HL-60 (cell line): ENCODE results near the gene CSRNP3.

ENCODE experiments used
- DNase-seq, 2 experiments: peaks; one replicate each; pipeline ENCODE4 v3.0.0-alpha.2; 2010 to 2020; ENCODE audit warnings: low read depth in 1 of 2, low spot score in 1 of 2
- H3K27ac ChIP-seq: fragments of 250-450 bp; sonication (Bioruptor Pico); replicated peaks from 2 replicates; pipeline ENCODE4 v1.5.1; 2020; ENCODE audit warnings: mild to moderate bottlenecking, moderate library complexity
- H3K27me3 ChIP-seq: fragments of 250-450 bp; sonication (Bioruptor Pico); 2 replicates; pipeline ENCODE4 v1.5.1; 2021; ENCODE audit warnings: mild to moderate bottlenecking, moderate library complexity; ENCODE audit not compliant: insufficient read depth, poor library complexity, severe bottlenecking
- H3K4me3 ChIP-seq: replicated peaks from 2 replicates; pipeline ENCODE4 v1.5.1; 2011; ENCODE audit warnings: mild to moderate bottlenecking, control low read depth, low read length; ENCODE audit not compliant: insufficient read depth
- GABPA ChIP-seq: IDR thresholded peaks from 2 replicates; pipeline ENCODE4 v1.6.1; 2012; ENCODE audit warnings: low read depth
- POLR2AphosphoS5 ChIP-seq: IDR thresholded peaks from 2 replicates; pipeline ENCODE4 v1.6.1; 2012; ENCODE audit warnings: low read depth
- SPI1 ChIP-seq: IDR thresholded peaks from 2 replicates; pipeline ENCODE4 v1.6.1; 2012; ENCODE audit warnings: low read depth, mild to moderate bottlenecking, borderline replicate concordance
- TF ChIP-seq, protein P1 (sequence below): IDR thresholded peaks from one replicate; pipeline ENCODE4 v1.5.1; 2011; ENCODE audit warnings: low read length, control low read depth, inconsistent platforms; ENCODE audit not compliant: insufficient read depth
- TF ChIP-seq, protein P2 (sequence below): IDR thresholded peaks from 2 replicates; pipeline ENCODE4 v1.6.1; 2012; ENCODE audit warnings: low read depth; ENCODE audit not compliant: insufficient replicate concordance

Gene CSRNP3

DNA sequence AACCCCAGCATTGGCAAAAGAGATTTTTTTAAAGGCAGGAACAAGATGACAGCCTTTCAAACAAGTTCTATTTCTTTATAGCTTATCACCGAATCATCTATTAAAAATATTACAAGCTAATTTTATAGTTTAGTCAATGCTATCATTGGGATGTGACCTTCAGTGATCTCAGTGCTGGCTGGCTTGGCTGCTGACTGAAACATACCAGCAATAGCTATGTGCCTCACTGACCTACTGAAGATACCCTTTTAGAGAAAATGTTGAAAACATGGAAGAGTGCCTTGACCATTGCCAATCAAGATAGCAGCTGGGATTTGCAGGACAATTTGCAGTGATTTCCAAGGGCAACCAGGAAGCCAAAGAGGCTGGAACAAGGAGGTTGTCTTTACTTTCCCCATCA is 44.0 kb downstream of the CSRNP3 start:
- DNase-seq = no peak
- no peak overlapping the region for H3K4me3 ChIP-seq
- TF ChIP-seq, protein P1, sequence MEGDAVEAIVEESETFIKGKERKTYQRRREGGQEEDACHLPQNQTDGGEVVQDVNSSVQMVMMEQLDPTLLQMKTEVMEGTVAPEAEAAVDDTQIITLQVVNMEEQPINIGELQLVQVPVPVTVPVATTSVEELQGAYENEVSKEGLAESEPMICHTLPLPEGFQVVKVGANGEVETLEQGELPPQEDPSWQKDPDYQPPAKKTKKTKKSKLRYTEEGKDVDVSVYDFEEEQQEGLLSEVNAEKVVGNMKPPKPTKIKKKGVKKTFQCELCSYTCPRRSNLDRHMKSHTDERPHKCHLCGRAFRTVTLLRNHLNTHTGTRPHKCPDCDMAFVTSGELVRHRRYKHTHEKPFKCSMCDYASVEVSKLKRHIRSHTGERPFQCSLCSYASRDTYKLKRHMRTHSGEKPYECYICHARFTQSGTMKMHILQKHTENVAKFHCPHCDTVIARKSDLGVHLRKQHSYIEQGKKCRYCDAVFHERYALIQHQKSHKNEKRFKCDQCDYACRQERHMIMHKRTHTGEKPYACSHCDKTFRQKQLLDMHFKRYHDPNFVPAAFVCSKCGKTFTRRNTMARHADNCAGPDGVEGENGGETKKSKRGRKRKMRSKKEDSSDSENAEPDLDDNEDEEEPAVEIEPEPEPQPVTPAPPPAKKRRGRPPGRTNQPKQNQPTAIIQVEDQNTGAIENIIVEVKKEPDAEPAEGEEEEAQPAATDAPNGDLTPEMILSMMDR = no peak
- TF ChIP-seq GABPA = no peak
- TF ChIP-seq, protein P2, sequence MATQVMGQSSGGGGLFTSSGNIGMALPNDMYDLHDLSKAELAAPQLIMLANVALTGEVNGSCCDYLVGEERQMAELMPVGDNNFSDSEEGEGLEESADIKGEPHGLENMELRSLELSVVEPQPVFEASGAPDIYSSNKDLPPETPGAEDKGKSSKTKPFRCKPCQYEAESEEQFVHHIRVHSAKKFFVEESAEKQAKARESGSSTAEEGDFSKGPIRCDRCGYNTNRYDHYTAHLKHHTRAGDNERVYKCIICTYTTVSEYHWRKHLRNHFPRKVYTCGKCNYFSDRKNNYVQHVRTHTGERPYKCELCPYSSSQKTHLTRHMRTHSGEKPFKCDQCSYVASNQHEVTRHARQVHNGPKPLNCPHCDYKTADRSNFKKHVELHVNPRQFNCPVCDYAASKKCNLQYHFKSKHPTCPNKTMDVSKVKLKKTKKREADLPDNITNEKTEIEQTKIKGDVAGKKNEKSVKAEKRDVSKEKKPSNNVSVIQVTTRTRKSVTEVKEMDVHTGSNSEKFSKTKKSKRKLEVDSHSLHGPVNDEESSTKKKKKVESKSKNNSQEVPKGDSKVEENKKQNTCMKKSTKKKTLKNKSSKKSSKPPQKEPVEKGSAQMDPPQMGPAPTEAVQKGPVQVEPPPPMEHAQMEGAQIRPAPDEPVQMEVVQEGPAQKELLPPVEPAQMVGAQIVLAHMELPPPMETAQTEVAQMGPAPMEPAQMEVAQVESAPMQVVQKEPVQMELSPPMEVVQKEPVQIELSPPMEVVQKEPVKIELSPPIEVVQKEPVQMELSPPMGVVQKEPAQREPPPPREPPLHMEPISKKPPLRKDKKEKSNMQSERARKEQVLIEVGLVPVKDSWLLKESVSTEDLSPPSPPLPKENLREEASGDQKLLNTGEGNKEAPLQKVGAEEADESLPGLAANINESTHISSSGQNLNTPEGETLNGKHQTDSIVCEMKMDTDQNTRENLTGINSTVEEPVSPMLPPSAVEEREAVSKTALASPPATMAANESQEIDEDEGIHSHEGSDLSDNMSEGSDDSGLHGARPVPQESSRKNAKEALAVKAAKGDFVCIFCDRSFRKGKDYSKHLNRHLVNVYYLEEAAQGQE = no peak
- TF ChIP-seq SPI1 = no peak
- no peak for TF ChIP-seq POLR2AphosphoS5
- no peaks in the 10 kb centered on the region for H3K27me3 ChIP-seq
- H3K27ac ChIP-seq = no peak overlapping the region

DNA sequence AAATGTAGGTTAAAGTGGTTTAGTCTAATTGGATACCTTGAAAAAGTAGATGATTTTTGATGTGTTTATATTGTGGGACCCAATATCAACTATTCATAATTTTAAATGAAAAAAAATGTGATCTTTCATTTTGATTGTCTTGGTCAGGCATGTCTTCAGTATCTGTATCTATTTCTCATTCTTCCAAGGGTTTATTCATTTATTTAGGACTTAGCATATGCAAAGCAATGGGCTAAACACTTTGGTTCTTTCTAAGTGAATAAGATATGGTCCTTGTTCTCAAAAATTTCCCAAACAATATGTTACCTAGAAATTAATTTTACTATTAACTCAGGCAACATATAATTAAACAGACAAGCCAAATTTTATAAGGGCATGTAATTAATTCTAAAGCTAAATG is 49.1 kb downstream of the CSRNP3 start:
- Histone ChIP-seq H3K27me3 (no peaks in the 10 kb centered on the region), H3K27ac (no peak overlapping the region), H3K4me3 (no peak overlapping the region)
- TF ChIP-seq, protein P2 = no peak
- TF ChIP-seq, protein P1 = no peak
- TF ChIP-seq POLR2AphosphoS5 = no peak
- TF ChIP-seq SPI1 = no peak
- TF ChIP-seq GABPA = no peak
- DNase-seq = no peak

DNA sequence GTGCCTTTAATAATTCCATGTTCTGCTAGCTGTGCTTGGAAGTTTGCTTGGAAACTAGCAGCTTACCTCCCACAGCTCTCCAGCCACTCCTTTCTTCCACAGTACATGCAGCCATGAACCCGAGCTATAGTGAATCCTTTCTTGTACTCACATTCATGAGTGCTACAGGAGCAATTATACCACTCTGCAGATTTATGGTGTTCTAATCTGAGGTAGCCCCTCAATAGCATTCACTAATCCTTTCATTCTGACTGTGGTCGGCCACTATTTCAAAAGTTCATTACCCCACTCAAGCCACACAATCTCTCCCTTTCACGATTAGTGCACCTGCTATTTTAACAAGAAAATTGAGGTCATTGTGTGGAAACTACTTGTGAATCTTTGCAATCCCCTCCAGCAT is 53.2 kb downstream of the CSRNP3 start:
- TF ChIP-seq, protein P1 = no peak
- no peak for TF ChIP-seq POLR2AphosphoS5
- no peak for TF ChIP-seq SPI1
- TF ChIP-seq GABPA = no peak
- TF ChIP-seq, protein P2 = no peak
- Histone ChIP-seq H3K27ac (no peak overlapping the region), H3K4me3 (no peak overlapping the region), H3K27me3 (no peaks in the 10 kb centered on the region)
- DNase-seq = no peak
